Smooth muscle cell (in vitro differentiated cells): ENCODE results near the gene SCART1. TPM values are rescaled to one million over a fixed set of nuclear protein-coding genes. Genes with fewer than 3 reads are reported as not detected.

Experiments used
- DNase-seq: peaks from one replicate; lab custom pipeline; 2025; ENCODE audit not compliant: unreplicated experiment; lab: John Stamatoyannopoulos, UW
- H2AFZ ChIP-seq: fragments of 200-600 bp; sonication (generic); 2 replicates; pipeline ENCODE4 v1.6.0; 2016; ENCODE audit warnings: antibody characterized with exemption, low read depth, mild to moderate bottlenecking
- H3F3A ChIP-seq: fragments of 200-600 bp; sonication (generic); 2 replicates; pipeline ENCODE4 v1.6.0; 2017; ENCODE audit warnings: antibody characterized with exemption, low read depth
- H3K27ac ChIP-seq: fragments of 200-600 bp; sonication (generic); 2 replicates; pipeline ENCODE4 v1.5.1; 2016; ENCODE audit warnings: low read depth, mild to moderate bottlenecking
- H3K27me3 ChIP-seq: fragments of 200-600 bp; sonication (generic); 2 replicates; pipeline ENCODE4 v1.6.1; 2016; ENCODE audit warnings: low read depth, mild to moderate bottlenecking
- H3K36me3 ChIP-seq: fragments of 200-600 bp; sonication (generic); 2 replicates; pipeline ENCODE4 v1.5.1; 2016; ENCODE audit warnings: low read depth
- H3K4me1 ChIP-seq: fragments of 200-600 bp; sonication (generic); 2 replicates; pipeline ENCODE4 v1.5.1; 2016; ENCODE audit warnings: low read depth
- H3K4me2 ChIP-seq: fragments of 200-600 bp; sonication (generic); 2 replicates; pipeline ENCODE4 v1.6.0; 2016; ENCODE audit warnings: mild to moderate bottlenecking
- H3K4me3 ChIP-seq: fragments of 200-600 bp; sonication (generic); 2 replicates; pipeline ENCODE4 v1.5.1; 2016; ENCODE audit warnings: mild to moderate bottlenecking
- H3K79me2 ChIP-seq: fragments of 200-600 bp; sonication (generic); 2 replicates; pipeline ENCODE4 v1.6.0; 2016; ENCODE audit warnings: low read depth, mild to moderate bottlenecking
- H3K9ac ChIP-seq: fragments of 200-600 bp; sonication (generic); 2 replicates; pipeline ENCODE4 v1.6.0; 2016; ENCODE audit warnings: low read depth
- H3K9me3 ChIP-seq: fragments of 200-600 bp; sonication (generic); replicated peaks from 2 replicates; pipeline ENCODE4 v1.5.1; 2016; ENCODE audit warnings: low read depth
- H4K20me1 ChIP-seq: fragments of 200-600 bp; sonication (generic); 2 replicates; pipeline ENCODE4 v1.6.0; 2016; ENCODE audit warnings: low read depth
- WGBS: methylation state at CpG from one replicate; pipeline ENCODE4 v1.1.7; 2016; ENCODE audit warnings: low lambda C conversion rate; 5-methylcytosine and 5-hydroxymethylcytosine counted together
- polyA plus RNA-seq: library from polyadenylated mRNA; unstranded; fragments of >200 nt; fragmentation: Nextera tagmentation; extraction: Ambion mirVana; gene quantifications from 2 replicates; pipeline ENCODE4 v1.2.1, GENCODE V29; 2016
- total RNA-seq: library from RNA; depleted of rRNA; stranded (reverse); fragments of >200 nt; gene quantifications from 2 replicates; pipeline ENCODE4 v1.2.3, GENCODE V29; 2014
- TF ChIP-seq, protein P1 (sequence below): fragments of 200-600 bp; sonication (generic); IDR thresholded peaks from 2 replicates; pipeline ENCODE4 v1.5.1; 2017; ENCODE audit warnings: borderline replicate concordance, mild to moderate bottlenecking, antibody characterized with exemption; ENCODE audit not compliant: insufficient read depth, poor library complexity, severe bottlenecking

The SCART1 gene
- total and polyA plus RNA-seq, 2 experiments from 2014 or later: 0.45 to 2.2 TPM

DNA sequence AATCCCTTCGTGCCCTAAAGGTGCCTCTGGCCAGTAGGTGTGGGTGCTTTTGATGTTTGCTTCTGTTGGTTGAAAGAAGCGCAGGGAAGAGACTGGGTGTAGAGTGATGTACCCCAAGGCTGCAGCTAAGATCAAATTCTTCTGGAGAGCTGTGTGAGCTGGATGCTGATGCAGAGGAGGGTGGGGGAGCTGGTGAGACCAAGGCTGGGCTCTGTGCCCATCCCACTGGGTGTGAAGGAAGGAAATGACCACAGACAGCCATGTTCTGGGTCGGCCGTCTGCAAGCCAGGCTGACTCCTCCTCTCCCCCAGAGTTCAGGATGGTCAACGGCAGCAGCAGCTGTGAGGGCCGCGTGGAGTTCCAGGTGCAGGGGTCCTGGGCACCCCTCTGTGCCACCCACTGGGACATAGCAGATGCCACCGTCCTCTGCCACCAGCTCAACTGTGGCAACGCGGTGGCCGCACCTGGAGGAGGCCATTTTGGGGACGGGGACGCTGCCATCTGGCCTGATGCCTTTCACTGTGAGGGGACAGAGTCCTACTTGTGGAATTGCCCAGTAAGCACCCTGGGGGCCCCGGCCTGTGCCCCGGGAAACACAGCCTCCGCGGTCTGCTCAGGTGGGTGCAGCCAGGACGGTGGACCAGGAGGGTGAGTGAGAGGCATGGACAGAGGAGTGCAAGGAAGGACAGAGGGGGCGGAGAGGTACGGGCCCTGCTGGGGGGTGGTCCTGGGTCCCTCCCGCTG lies 5.1 kb downstream of the SCART1 start:
- no peaks in the 10 kb centered on the region for H4K20me1 ChIP-seq
- no peak overlapping the region for H3K9ac ChIP-seq
- H3K4me3 ChIP-seq: no peak overlapping the region
- H3K9me3 ChIP-seq: peaks cover 9% of the 10 kb centered on the region
- no peak for DNase-seq
- no peaks in the 10 kb centered on the region for H3K27me3 ChIP-seq
- H3K4me1 ChIP-seq: no peaks in the 10 kb centered on the region
- H3K4me2 ChIP-seq: no peak overlapping the region
- no peaks in the 10 kb centered on the region for H3F3A ChIP-seq
- H2AFZ ChIP-seq: no peak overlapping the region
- 90% methylated on average over 21 of the region's 21 CpGs for WGBS
- H3K27ac ChIP-seq: no peak overlapping the region
- no peaks in the 10 kb centered on the region for H3K36me3 ChIP-seq
- H3K79me2 ChIP-seq: no peaks in the 10 kb centered on the region
- TF ChIP-seq, protein P1, sequence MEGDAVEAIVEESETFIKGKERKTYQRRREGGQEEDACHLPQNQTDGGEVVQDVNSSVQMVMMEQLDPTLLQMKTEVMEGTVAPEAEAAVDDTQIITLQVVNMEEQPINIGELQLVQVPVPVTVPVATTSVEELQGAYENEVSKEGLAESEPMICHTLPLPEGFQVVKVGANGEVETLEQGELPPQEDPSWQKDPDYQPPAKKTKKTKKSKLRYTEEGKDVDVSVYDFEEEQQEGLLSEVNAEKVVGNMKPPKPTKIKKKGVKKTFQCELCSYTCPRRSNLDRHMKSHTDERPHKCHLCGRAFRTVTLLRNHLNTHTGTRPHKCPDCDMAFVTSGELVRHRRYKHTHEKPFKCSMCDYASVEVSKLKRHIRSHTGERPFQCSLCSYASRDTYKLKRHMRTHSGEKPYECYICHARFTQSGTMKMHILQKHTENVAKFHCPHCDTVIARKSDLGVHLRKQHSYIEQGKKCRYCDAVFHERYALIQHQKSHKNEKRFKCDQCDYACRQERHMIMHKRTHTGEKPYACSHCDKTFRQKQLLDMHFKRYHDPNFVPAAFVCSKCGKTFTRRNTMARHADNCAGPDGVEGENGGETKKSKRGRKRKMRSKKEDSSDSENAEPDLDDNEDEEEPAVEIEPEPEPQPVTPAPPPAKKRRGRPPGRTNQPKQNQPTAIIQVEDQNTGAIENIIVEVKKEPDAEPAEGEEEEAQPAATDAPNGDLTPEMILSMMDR: no peak

DNA sequence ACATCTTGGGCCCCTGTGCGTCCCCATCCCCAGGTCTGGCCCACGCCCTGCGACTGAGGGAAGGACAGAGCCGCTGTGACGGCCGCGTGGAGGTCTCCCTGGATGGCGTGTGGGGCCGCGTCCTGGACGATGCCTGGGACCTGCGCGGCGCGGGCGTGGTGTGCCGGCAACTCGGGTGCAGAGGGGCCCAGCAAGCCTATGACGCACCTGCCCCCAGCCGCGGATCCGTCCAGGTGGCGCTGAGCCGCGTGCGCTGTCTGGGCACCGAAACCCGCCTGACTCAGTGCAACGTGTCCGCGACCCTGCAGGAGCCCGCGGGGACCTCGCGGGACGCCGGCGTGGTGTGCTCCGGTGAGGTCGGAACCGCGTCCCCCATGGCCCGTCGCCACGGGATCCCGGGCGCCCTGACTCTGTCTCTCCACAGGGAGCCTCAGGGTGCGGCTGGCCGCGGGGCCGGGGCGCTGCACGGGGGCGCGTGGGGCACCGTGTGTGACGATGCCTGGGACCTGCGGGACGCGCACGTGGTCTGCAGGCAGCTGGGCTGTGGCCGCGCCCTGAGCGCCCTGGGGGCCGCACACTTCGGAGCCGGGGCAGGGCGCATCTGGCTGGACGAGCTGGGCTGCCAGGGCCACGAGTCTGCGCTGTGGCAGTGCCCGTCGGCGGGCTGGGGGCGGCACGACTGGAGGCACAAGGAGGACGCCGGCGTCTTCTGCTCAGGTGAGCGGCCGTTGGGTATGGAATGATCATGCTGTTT lies 5.9 kb downstream of the SCART1 start:
- no peaks in the 10 kb centered on the region for H4K20me1 ChIP-seq
- no peaks in the 10 kb centered on the region for H3K27me3 ChIP-seq
- H3F3A ChIP-seq: no peaks in the 10 kb centered on the region
- peaks cover 9% of the 10 kb centered on the region for H3K9me3 ChIP-seq
- H3K4me1 ChIP-seq: no peaks in the 10 kb centered on the region
- no peak for DNase-seq
- H3K36me3 ChIP-seq: no peaks in the 10 kb centered on the region
- no peak overlapping the region for H3K4me3 ChIP-seq
- no peaks in the 10 kb centered on the region for H3K79me2 ChIP-seq
- 93% methylated on average over 44 of the region's 81 CpGs for WGBS
- TF ChIP-seq, protein P1: no peak
- H2AFZ ChIP-seq: no peak overlapping the region
- H3K27ac ChIP-seq: no peak overlapping the region
- H3K4me2 ChIP-seq: no peak overlapping the region
- no peak overlapping the region for H3K9ac ChIP-seq

DNA sequence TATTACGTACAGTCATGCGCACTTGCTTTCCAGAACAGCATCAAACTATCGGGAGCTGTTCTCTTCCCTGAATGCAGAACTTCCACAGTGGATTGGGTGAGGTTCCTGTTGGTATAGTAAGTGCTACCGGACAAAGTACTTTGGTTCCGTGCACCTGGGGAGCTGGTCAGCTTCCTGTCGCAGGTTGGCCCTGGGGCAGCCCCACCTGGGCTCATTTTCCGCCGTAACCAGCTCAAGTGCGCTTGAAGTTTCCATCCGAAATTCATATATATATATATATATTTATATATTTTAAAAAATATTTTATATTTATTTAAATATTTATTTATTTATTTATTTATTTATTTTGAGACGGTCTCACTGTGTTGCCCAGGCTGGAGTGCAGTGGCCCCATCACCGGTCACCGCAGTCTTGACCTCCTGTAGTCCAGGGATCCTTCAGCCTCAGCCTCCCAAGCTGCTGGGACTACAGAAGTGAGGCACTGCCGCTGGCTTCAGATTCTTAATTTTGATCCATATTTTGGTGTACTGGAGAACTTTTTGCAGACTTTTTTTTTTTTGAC lies 6.5 kb downstream of the SCART1 start:
- Histone ChIP-seq H3K9me3 (peaks cover 9% of the 10 kb centered on the region), H3K27me3 (no peaks in the 10 kb centered on the region), H3K79me2 (no peaks in the 10 kb centered on the region), H3K36me3 (no peaks in the 10 kb centered on the region), H3K4me2 (no peak overlapping the region), H3K4me3 (no peak overlapping the region), H3K27ac (no peak overlapping the region), H2AFZ (no peak overlapping the region), H4K20me1 (no peaks in the 10 kb centered on the region), H3K4me1 (no peaks in the 10 kb centered on the region), H3F3A (no peaks in the 10 kb centered on the region), H3K9ac (no peak overlapping the region)
- WGBS: 94% methylated on average over 14 of the region's 14 CpGs
- TF ChIP-seq, protein P1: no peak
- DNase-seq: no peak
